Endothelial cell of umbilical vein (primary cell): ENCODE data around the gene MYOZ3. TPM values are rescaled to one million over a fixed set of nuclear protein-coding genes. Genes with fewer than 3 reads are reported as not detected.
A peak's percentile ranks its signal among the peaks of the same experiment; 100 is the strongest.

ENCODE experiments used
- BruUV-seq: library from RNA; stranded (reverse); fragments of 400-500 nt; replicated peaks from 2 replicates; lab custom pipeline; 2021; lab: Mats Ljungman, UMichigan
- CTCF ChIA-PET: fragments of 300-600, 350-600 bp; sonication (Branson Sonifier 250); formaldehyde crosslinking; loops from one replicate; lab custom pipeline; 2021; ENCODE audit warnings: antibody characterized with exemption, inconsistent platforms; lab: Charles Lee
- POLR2A ChIA-PET: fragments of 300-600, 350-600 bp; sonication (Branson Sonifier 250); formaldehyde crosslinking; loops from one replicate; lab custom pipeline; 2021; ENCODE audit warnings: antibody characterized with exemption, inconsistent platforms; lab: Charles Lee
- DNase-seq: peaks from one replicate; pipeline ENCODE4 v3.0.0-alpha.2; 2011; ENCODE audit warnings: low read depth, low spot score
- FAIRE-seq: peaks from 2 replicates; lab custom pipeline; 2011; peaks lifted over from hg19 to GRCh38; lab: Jason Lieb, UNC
- H2AFZ ChIP-seq: 2 replicates; pipeline ENCODE4 v1.6.0; 2012; ENCODE audit warnings: low read depth, low read length, control low read depth, inconsistent platforms
- H3K27ac ChIP-seq: 2 replicates; pipeline ENCODE4 v1.5.1; 2011; ENCODE audit warnings: low read depth, mild to moderate bottlenecking, control low read depth, low read length, moderate library complexity; ENCODE audit not compliant: insufficient read depth
- H3K27me3 ChIP-seq, 2 experiments: 2 replicates each; pipeline versions ENCODE4 v1.6.0 to v1.6.1; 2011; ENCODE audit warnings: low read length in 2 of 2, mixed read lengths in 1 of 2; ENCODE audit not compliant: control insufficient read depth in 2 of 2, insufficient read depth in 2 of 2
- H3K36me3 ChIP-seq, 2 experiments: 2 replicates in 1 of 2; 3 replicates in 1 of 2; pipeline ENCODE4 v1.5.1; 2011; ENCODE audit warnings: low read length in 2 of 2, mild to moderate bottlenecking in 1 of 2, moderate library complexity in 1 of 2; ENCODE audit not compliant: control insufficient read depth in 2 of 2, insufficient read depth in 2 of 2; ENCODE audit errors: extremely low read depth in 1 of 2
- H3K4me1 ChIP-seq: 3 replicates; pipeline ENCODE4 v1.5.1; 2011; ENCODE audit warnings: mild to moderate bottlenecking, low read length; ENCODE audit not compliant: control insufficient read depth, insufficient read depth; ENCODE audit errors: extremely low read depth
- H3K4me2 ChIP-seq: 2 replicates; pipeline ENCODE4 v1.6.1; 2011; ENCODE audit warnings: low read length, control low read depth, mixed read lengths; ENCODE audit not compliant: insufficient read depth
- H3K4me3 ChIP-seq, 3 experiments: fragments of 200-600 bp in 1 of 3; sonication (generic), shearing (Covaris generic) in 1 of 3; replicated peaks in 1 of 3; 2 replicates each; pipeline ENCODE4 v1.5.1; 2011 to 2016; ENCODE audit warnings: control low read depth in 3 of 3, low read length in 3 of 3, mild to moderate bottlenecking in 2 of 3, inconsistent platforms in 1 of 3, low read depth in 1 of 3, moderate library complexity in 1 of 3; ENCODE audit not compliant: insufficient read depth in 1 of 3
- H3K79me2 ChIP-seq: 2 replicates; pipeline ENCODE4 v1.6.0; 2012; ENCODE audit warnings: low read length, inconsistent platforms; ENCODE audit not compliant: control insufficient read depth, insufficient read depth
- H3K9ac ChIP-seq: replicated peaks from 2 replicates; pipeline ENCODE3; 2011; ENCODE audit warnings: low read length, control low read depth; ENCODE audit not compliant: insufficient read depth; ENCODE audit errors: extremely low read depth
- H3K9me1 ChIP-seq: replicated peaks from 3 replicates; pipeline ENCODE4 v1.6.0; 2011; ENCODE audit warnings: mild to moderate bottlenecking, low read length; ENCODE audit not compliant: control insufficient read depth, insufficient read depth; ENCODE audit errors: extremely low read depth
- H3K9me3 ChIP-seq: replicated peaks from 2 replicates; pipeline ENCODE4 v1.5.1; 2012; ENCODE audit warnings: low read length, inconsistent platforms; ENCODE audit not compliant: control insufficient read depth, insufficient read depth
- H4K20me1 ChIP-seq: replicated peaks from 2 replicates; pipeline ENCODE3; 2011; ENCODE audit warnings: mild to moderate bottlenecking, low read length; ENCODE audit not compliant: control insufficient read depth, insufficient read depth; ENCODE audit errors: extremely low read depth
- CTCF ChIP-seq, 2 donors: IDR thresholded peaks; 1 replicate in 1 of 2; 2 replicates in 1 of 2; pipeline ENCODE4 v1.5.1; 2011; ENCODE audit warnings: low read length in 2 of 2, mild to moderate bottlenecking in 2 of 2, moderate library complexity in 2 of 2, control low read depth in 1 of 2, inconsistent platforms in 1 of 2, low read depth in 1 of 2; ENCODE audit not compliant: insufficient read depth in 1 of 2; ENCODE audit errors: extremely low read depth in 1 of 2
- EZH2 ChIP-seq: IDR thresholded peaks from 2 replicates; pipeline ENCODE4 v1.6.1; 2012; ENCODE audit warnings: borderline replicate concordance, low read depth, mild to moderate bottlenecking, moderate library complexity, low read length, inconsistent platforms; ENCODE audit not compliant: severe bottlenecking
- FOS ChIP-seq: IDR thresholded peaks from 2 replicates; pipeline ENCODE4 v1.6.1; 2011; ENCODE audit warnings: mild to moderate bottlenecking, low read length, moderate library complexity, borderline replicate concordance; ENCODE audit not compliant: insufficient read depth
- GATA2 ChIP-seq: IDR thresholded peaks from 2 replicates; pipeline ENCODE4 v1.7.0; 2011; ENCODE audit warnings: low read depth, mild to moderate bottlenecking, moderate library complexity, mixed read lengths, low read length; ENCODE audit not compliant: insufficient read length, insufficient read depth
- JUN ChIP-seq: IDR thresholded peaks from 2 replicates; pipeline ENCODE4 v1.6.1; 2011; ENCODE audit warnings: borderline replicate concordance, low read depth; ENCODE audit not compliant: insufficient read length, insufficient read depth
- MAX ChIP-seq: IDR thresholded peaks from 2 replicates; pipeline ENCODE4 v1.6.1; 2011; ENCODE audit not compliant: insufficient read depth, insufficient read length
- MYC ChIP-seq: IDR thresholded peaks from one replicate; pipeline ENCODE4 v1.6.1; 2011; ENCODE audit warnings: mild to moderate bottlenecking, low read depth, low read length
- POLR2A ChIP-seq: IDR thresholded peaks from 2 replicates; pipeline ENCODE4 v1.6.1; 2012; ENCODE audit warnings: low read depth, mild to moderate bottlenecking, control low read depth, low read length
- POLR2AphosphoS5 ChIP-seq: IDR thresholded peaks from 2 replicates; pipeline ENCODE4 v1.6.1; 2012; ENCODE audit warnings: low read depth, mild to moderate bottlenecking, control low read depth, low read length, moderate library complexity; ENCODE audit not compliant: insufficient read depth
- dilution Hi-C: fragments of 300-500 bp; cut with MboI; formaldehyde crosslinking; loops from one replicate; pipeline ENCODE4 v1.15.0; 2019; ENCODE audit warnings: low sequenced_read_pairs; ENCODE audit not compliant: extremely low pct_ligation_motif_present
- intact Hi-C: fragments of 100-400 bp; cut with micrococcal nuclease; formaldehyde crosslinking; loops from one replicate; pipeline ENCODE4 v1.10.0; 2022
- polyA plus RNA-seq, 4 experiments: library from polyadenylated mRNA; depleted of rRNA in 3 of 4; stranded (reverse) in 3 of 4; unstranded in 1 of 4; fragments of >200 nt; gene quantifications; 2 replicates each; pipeline versions ENCODE4 v1.2.1 to v1.2.3, GENCODE V29; 2011 to 2012; ENCODE audit warnings: missing spikeins in 1 of 4
- total RNA-seq: library from RNA; stranded (reverse); gene quantifications from 2 replicates; pipeline ENCODE4 v1.2.3, GENCODE V29; 2021

MYOZ3 gene
- total and polyA plus RNA-seq, 2 donors (not counting 3 experiments of a cell fraction or from before 2014, with no cell fraction given), result 0.43 to 1.1 TPM

- FAIRE-seq, result no peak
- BruUV-seq, result no TSS peak
- dilution Hi-C loops (no loop called here), intact Hi-C loops (no loop called here)
- peak overlapping the region; percentile 12 for H3K9ac ChIP-seq
- H4K20me1 ChIP-seq, result no peaks in the 10 kb centered on the region
- no peak for DNase-seq
- H2AFZ ChIP-seq, result no peak overlapping the region
- H3K27me3 ChIP-seq, result no peaks in the 10 kb centered on the region
- H3K9me3 ChIP-seq, result no peaks in the 10 kb centered on the region
- no peaks in the 10 kb centered on the region for H3K9me1 ChIP-seq
- H3K4me2 ChIP-seq, result peak overlapping the region; percentile 34
- peaks cover 58% of the 10 kb centered on the region for H3K79me2 ChIP-seq
- ChIA-PET CTCF (interaction anchor here (0.7 to 6.8 kb wide), 8 partner anchors 8 to 100 kb away, joined by 3 to 52 read pairs (median 7); no protein-coding TSS in a partner anchor), POLR2A (no interaction called here)
- H3K36me3 ChIP-seq, result peaks cover 4 to 28% of the 10 kb centered on the region in 2 experiments
- no peak overlapping the region for H3K4me3 ChIP-seq
- H3K27ac ChIP-seq, result peak overlapping the region; percentile 28
- TF ChIP-seq MYC (no peak), JUN (no peak), POLR2A (no peak)
- H3K4me1 ChIP-seq, result peaks cover 49% of the 10 kb centered on the region
These were observed 16.5 kb upstream of the MYOZ3 start for GRCh38 chr5:150644514-150644913.

GRCh38 chr5:150645070-150645700 is 15.9 kb upstream of the MYOZ3 start:
- Histone ChIP-seq H3K4me3 (no peak overlapping the region), H3K9me1 (no peaks in the 10 kb centered on the region), H3K36me3 (peaks cover 4 to 34% of the 10 kb centered on the region in 2 experiments), H3K4me1 (peaks cover 42% of the 10 kb centered on the region), H3K9ac (no peak overlapping the region), H3K79me2 (peaks cover 62% of the 10 kb centered on the region), H2AFZ (no peak overlapping the region), H4K20me1 (no peaks in the 10 kb centered on the region), H3K9me3 (no peaks in the 10 kb centered on the region), H3K4me2 (no peak overlapping the region), H3K27ac (no peak overlapping the region), H3K27me3 (no peaks in the 10 kb centered on the region)
- intact Hi-C loops (no loop called here), dilution Hi-C loops (no loop called here)
- TF ChIP-seq FOS (no peak), JUN (no peak), POLR2A (no peak), GATA2 (no peak), MYC (no peak), CTCF (IDR thresholded peaks at IDR 0.05; ENCODE audit: extremely low read depth in 1 of 2, insufficient read depth in 1 of 2, low read depth in 1 of 2, low read length in 2 of 2) (no peak), MAX (no peak), EZH2 (no peak), POLR2AphosphoS5 (no peak)
- FAIRE-seq (peak; percentile 81), DNase-seq (no peak)
- ChIA-PET CTCF (interaction anchor here (1.3 to 6.8 kb wide), 6 partner anchors 8 to 84 kb away, joined by 3 to 52 read pairs (median 25); no protein-coding TSS in a partner anchor), POLR2A (no interaction called here)
- no TSS peak for BruUV-seq
